ENCODE results near the gene SIGLEC7.

SIGLEC7 gene

GRCh38 chr19:51114087-51114729 lies 27.9 kb upstream of the SIGLEC7 start:
- H3F3A ChIP-seq (ENCODE audit: insufficient read depth, low read length), result no peaks in the 10 kb centered on the region
- H3K4me2 ChIP-seq (ENCODE audit: low read length), result no peak overlapping the region
- H3K4me1 ChIP-seq (ENCODE audit: insufficient read depth, low read length, severe bottlenecking), result no peaks in the 10 kb centered on the region
- no peaks in the 10 kb centered on the region for H4K20me1 ChIP-seq (ENCODE audit: insufficient read depth, low read length)
- no peaks in the 10 kb centered on the region for H3K9me3 ChIP-seq (ENCODE audit: low read length)
- no peak overlapping the region for H3K27ac ChIP-seq (ENCODE audit: low read depth, low read length, poor library complexity, severe bottlenecking)
- H3K36me3 ChIP-seq (ENCODE audit: insufficient read depth, low read length), result no peaks in the 10 kb centered on the region
- H3K27me3 ChIP-seq (ENCODE audit: insufficient read depth, low read length), result no peaks in the 10 kb centered on the region
- H3K9ac ChIP-seq (ENCODE audit: low read length), result no peak overlapping the region
- no peaks in the 10 kb centered on the region for H3K79me2 ChIP-seq (ENCODE audit: insufficient read depth, low read length)
- TF ChIP-seq, protein P1, sequence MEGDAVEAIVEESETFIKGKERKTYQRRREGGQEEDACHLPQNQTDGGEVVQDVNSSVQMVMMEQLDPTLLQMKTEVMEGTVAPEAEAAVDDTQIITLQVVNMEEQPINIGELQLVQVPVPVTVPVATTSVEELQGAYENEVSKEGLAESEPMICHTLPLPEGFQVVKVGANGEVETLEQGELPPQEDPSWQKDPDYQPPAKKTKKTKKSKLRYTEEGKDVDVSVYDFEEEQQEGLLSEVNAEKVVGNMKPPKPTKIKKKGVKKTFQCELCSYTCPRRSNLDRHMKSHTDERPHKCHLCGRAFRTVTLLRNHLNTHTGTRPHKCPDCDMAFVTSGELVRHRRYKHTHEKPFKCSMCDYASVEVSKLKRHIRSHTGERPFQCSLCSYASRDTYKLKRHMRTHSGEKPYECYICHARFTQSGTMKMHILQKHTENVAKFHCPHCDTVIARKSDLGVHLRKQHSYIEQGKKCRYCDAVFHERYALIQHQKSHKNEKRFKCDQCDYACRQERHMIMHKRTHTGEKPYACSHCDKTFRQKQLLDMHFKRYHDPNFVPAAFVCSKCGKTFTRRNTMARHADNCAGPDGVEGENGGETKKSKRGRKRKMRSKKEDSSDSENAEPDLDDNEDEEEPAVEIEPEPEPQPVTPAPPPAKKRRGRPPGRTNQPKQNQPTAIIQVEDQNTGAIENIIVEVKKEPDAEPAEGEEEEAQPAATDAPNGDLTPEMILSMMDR (IDR thresholded peaks at IDR 0.05; ENCODE audit: low read length), result no peak
- TF ChIP-seq EZH2 (IDR thresholded peaks at IDR 0.05; ENCODE audit: borderline replicate concordance, low read length), result no peak
- no peak overlapping the region for H3K4me3 ChIP-seq (ENCODE audit: low read depth, low read length, poor library complexity, severe bottlenecking)
- H2AFZ ChIP-seq (ENCODE audit: low read length), result no peak overlapping the region
- H3K9me2 ChIP-seq (ENCODE audit: low read depth, low read length), result no peaks in the 10 kb centered on the region

DNA sequence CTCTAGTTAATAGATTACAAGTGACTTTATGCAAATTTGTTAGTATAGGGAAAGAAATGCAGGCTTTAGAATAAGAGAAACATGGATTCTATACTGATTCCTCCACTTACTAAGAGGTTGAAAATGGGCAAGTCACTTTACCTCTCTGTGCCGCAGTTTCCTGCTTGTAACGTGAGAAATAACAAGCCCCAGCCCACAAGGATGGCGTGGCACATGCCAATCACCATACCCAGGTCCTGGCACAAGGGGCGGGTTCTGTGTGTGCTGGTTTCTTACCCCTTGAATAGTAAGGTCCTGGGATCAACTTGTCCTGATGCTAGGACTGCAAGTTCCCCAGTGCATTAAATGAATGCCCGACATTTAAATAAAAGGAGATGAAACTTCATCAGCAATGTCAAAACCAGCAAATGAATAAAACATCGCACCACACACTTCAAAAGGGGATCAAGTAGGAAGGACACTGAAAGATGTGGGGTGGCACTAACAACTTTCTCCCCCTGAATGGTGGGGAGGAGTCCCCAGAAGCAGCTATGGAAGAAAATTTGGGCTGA lies 25.3 kb upstream of the SIGLEC7 start:
- no peaks in the 10 kb centered on the region for H3K4me1 ChIP-seq (ENCODE audit: insufficient read depth, low read length, severe bottlenecking)
- H3F3A ChIP-seq (ENCODE audit: insufficient read depth, low read length), result no peaks in the 10 kb centered on the region
- no peak overlapping the region for H3K4me2 ChIP-seq (ENCODE audit: low read length)
- H3K27me3 ChIP-seq (ENCODE audit: insufficient read depth, low read length), result no peaks in the 10 kb centered on the region
- H3K79me2 ChIP-seq (ENCODE audit: insufficient read depth, low read length), result no peaks in the 10 kb centered on the region
- H3K4me3 ChIP-seq (ENCODE audit: low read depth, low read length, poor library complexity, severe bottlenecking), result no peak overlapping the region
- H2AFZ ChIP-seq (ENCODE audit: low read length), result no peak overlapping the region
- H3K27ac ChIP-seq (ENCODE audit: low read depth, low read length, poor library complexity, severe bottlenecking), result no peak overlapping the region
- H4K20me1 ChIP-seq (ENCODE audit: insufficient read depth, low read length), result no peaks in the 10 kb centered on the region
- no peak overlapping the region for H3K9ac ChIP-seq (ENCODE audit: low read length)
- no peaks in the 10 kb centered on the region for H3K9me3 ChIP-seq (ENCODE audit: low read length)
- H3K9me2 ChIP-seq (ENCODE audit: low read depth, low read length), result no peaks in the 10 kb centered on the region
- no peaks in the 10 kb centered on the region for H3K36me3 ChIP-seq (ENCODE audit: insufficient read depth, low read length)
- TF ChIP-seq, protein P1 (IDR thresholded peaks at IDR 0.05; ENCODE audit: low read length), result no peak
- TF ChIP-seq EZH2 (IDR thresholded peaks at IDR 0.05; ENCODE audit: borderline replicate concordance, low read length), result no peak

DNA sequence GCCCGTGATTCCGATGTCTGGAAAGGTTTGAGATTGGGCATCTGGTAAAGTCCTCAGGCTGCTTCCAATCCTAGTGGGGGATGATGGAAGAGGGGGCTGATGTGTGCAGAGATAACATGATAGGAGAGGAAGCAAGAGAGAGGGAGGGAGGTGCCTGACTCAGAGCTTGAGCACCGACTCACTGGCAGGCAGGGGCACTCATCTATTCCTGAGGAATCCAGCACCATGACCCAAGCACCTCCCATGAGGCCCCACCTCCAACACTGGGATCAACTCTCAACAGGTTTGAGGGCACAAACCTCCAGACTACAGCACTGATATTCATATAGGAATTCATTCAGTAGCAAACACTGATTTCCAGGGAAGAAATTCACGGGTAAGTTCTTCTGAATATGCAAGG lies 23.0 kb upstream of the SIGLEC7 start:
- Histone ChIP-seq H3K79me2 (ENCODE audit: insufficient read depth, low read length) (no peaks in the 10 kb centered on the region), H3K27me3 (ENCODE audit: insufficient read depth, low read length) (no peaks in the 10 kb centered on the region), H3K36me3 (ENCODE audit: insufficient read depth, low read length) (no peaks in the 10 kb centered on the region), H2AFZ (ENCODE audit: low read length) (no peak overlapping the region), H3K9ac (ENCODE audit: low read length) (no peak overlapping the region), H4K20me1 (ENCODE audit: insufficient read depth, low read length) (no peaks in the 10 kb centered on the region), H3F3A (ENCODE audit: insufficient read depth, low read length) (no peaks in the 10 kb centered on the region), H3K4me3 (ENCODE audit: low read depth, low read length, poor library complexity, severe bottlenecking) (no peak overlapping the region), H3K4me2 (ENCODE audit: low read length) (no peak overlapping the region), H3K9me3 (ENCODE audit: low read length) (no peaks in the 10 kb centered on the region), H3K9me2 (ENCODE audit: low read depth, low read length) (no peaks in the 10 kb centered on the region), H3K4me1 (ENCODE audit: insufficient read depth, low read length, severe bottlenecking) (no peaks in the 10 kb centered on the region), H3K27ac (ENCODE audit: low read depth, low read length, poor library complexity, severe bottlenecking) (no peak overlapping the region)
- TF ChIP-seq, protein P1 (IDR thresholded peaks at IDR 0.05; ENCODE audit: low read length), result no peak
- no peak for TF ChIP-seq EZH2 (IDR thresholded peaks at IDR 0.05; ENCODE audit: borderline replicate concordance, low read length)

Measured in OCI-LY1 (cell line).